ENCODE data around the gene ZNF25. TPM values are rescaled to one million over a fixed set of nuclear protein-coding genes. Genes with fewer than 3 reads are reported as not detected.

ZNF25 gene
- total and polyA plus RNA-seq, 9 of the 15 experiments (the other 6 are each of a cell fraction or from before 2014, with no cell fraction given), result 0.62 to 2.3 (median 1.6) TPM

GRCh38 chr10:37976091-37976879 lies at the start of gene ZNF25 (continued):
- peak; percentile 84 for TF ChIP-seq CREB3L1 (IDR thresholded peaks at IDR 0.05; ENCODE audit: borderline replicate concordance, low read depth)
- 0 out of 2 replicates have a peak, but pooled peaks have one; percentile 31 for TF ChIP-seq ZNF12 (CRISPR knock-in tag; IDR thresholded peaks at IDR 0.05)
- TF ChIP-seq ESRRB (CRISPR knock-in tag; IDR thresholded peaks at IDR 0.05; ENCODE audit: borderline replicate concordance), result no peak
- TF ChIP-seq ZNF79 (CRISPR knock-in tag; IDR thresholded peaks at IDR 0.05; ENCODE audit: low read depth), result no peak
- no peak for TF ChIP-seq ZNF274 (IDR thresholded peaks at IDR 0.05; ENCODE audit: borderline replicate concordance, low read depth, low read length)
- peak; percentile 67 for TF ChIP-seq POLR2B (IDR thresholded peaks at IDR 0.05; ENCODE audit: low read depth, partially characterized antibody)
- TF ChIP-seq HSF4 (CRISPR knock-in tag; IDR thresholded peaks at IDR 0.05; ENCODE audit: borderline replicate concordance), result no peak
- no peak for TF ChIP-seq IRF1 (CRISPR knock-in tag; IDR thresholded peaks at IDR 0.05; ENCODE audit: borderline replicate concordance)
- no peak for TF ChIP-seq HES1 (IDR thresholded peaks at IDR 0.05; ENCODE audit: low read depth)
- no peak for TF ChIP-seq ELF2 (CRISPR knock-in tag; IDR thresholded peaks at IDR 0.05)
- no peak for TF ChIP-seq STAT5B (CRISPR knock-in tag; IDR thresholded peaks at IDR 0.05)
- TF ChIP-seq NFATC3 (IDR thresholded peaks at IDR 0.05), result no peak
- peak; percentile 53; the same call in 1 of the 2 replicates for TF ChIP-seq E2F1 (CRISPR knock-in tag; IDR thresholded peaks at IDR 0.05)
- no peak for TF ChIP-seq CHCHD3 (CRISPR knock-in tag; IDR thresholded peaks at IDR 0.05)
- no peak for TF ChIP-seq GTF2E2 (tag; IDR thresholded peaks at IDR 0.05)
- no peak for TF ChIP-seq ZZZ3 (IDR thresholded peaks at IDR 0.05)
- peak; percentile 10; the same call in 1 of the 2 replicates for TF ChIP-seq NFE2 (IDR thresholded peaks at IDR 0.05; ENCODE audit: low read depth)
- peak; percentile 84 for TF ChIP-seq CTCFL (IDR thresholded peaks at IDR 0.05; ENCODE audit: borderline replicate concordance, insufficient read depth, low read depth, low read length, poor library complexity, severe bottlenecking)
- TF ChIP-seq IFI16 (CRISPR knock-in tag; IDR thresholded peaks at IDR 0.05), result no peak

Measured in K562 (cell line).